GM06990 (cell line): ENCODE results near the gene ARPC1B.
A peak's percentile ranks its signal among the peaks of the same experiment; 100 is the strongest.

ENCODE experiments used
- DNase-seq: peaks from one replicate; pipeline ENCODE4 v3.0.0-alpha.2; 2011; ENCODE audit not compliant: insufficient read length; ENCODE audit errors: extremely low read depth
- H3K27me3 ChIP-seq: replicated peaks from 2 replicates; pipeline ENCODE4 v1.6.0; 2011; ENCODE audit warnings: low read length; ENCODE audit not compliant: control insufficient read depth, insufficient read depth
- H3K36me3 ChIP-seq: 2 replicates; pipeline ENCODE4 v1.5.1; 2011; ENCODE audit warnings: low read length; ENCODE audit not compliant: control insufficient read depth, insufficient read depth
- H3K4me3 ChIP-seq: replicated peaks from 2 replicates; pipeline ENCODE4 v1.5.1; 2011; ENCODE audit warnings: low read depth, mild to moderate bottlenecking, control low read depth, low read length
- CTCF ChIP-seq: IDR thresholded peaks from 2 replicates; pipeline ENCODE4 v1.5.1; 2011; ENCODE audit warnings: low read length, control low read depth, mild to moderate bottlenecking, inconsistent platforms; ENCODE audit not compliant: insufficient read depth, poor library complexity, severe bottlenecking

Gene ARPC1B

DNA sequence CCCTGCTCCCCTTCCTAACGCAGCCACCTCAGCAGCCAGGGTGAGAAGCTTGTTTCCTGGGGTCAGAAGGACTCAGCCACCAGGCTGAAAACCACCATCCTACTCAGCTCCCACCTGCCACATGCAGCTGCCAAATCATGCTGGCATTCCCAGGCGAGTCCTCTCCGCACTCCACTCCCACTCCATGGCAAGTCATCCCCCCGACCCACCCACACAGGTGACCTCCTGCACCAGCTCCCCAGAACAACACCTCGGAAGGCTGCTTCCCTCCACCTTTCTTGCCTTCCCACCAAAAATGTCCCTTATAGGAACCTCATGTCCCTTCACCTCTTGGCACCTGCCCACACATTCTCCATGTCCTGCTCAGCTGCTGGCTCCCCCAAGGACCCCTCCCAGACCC lies 29.2 kb downstream of the ARPC1B start:
- no peak for DNase-seq
- Histone ChIP-seq H3K27me3 (no peaks in the 10 kb centered on the region), H3K36me3 (peaks cover 40% of the 10 kb centered on the region), H3K4me3 (no peak overlapping the region)
- no peak for TF ChIP-seq CTCF

- TF ChIP-seq CTCF: no peak
- DNase-seq: no peak
- Histone ChIP-seq H3K27me3 (no peaks in the 10 kb centered on the region), H3K36me3 (peaks cover 35% of the 10 kb centered on the region), H3K4me3 (no peak overlapping the region)
Observed at GRCh38 chr7:99404235-99404976, 29.9 kb downstream of the ARPC1B start.

DNA sequence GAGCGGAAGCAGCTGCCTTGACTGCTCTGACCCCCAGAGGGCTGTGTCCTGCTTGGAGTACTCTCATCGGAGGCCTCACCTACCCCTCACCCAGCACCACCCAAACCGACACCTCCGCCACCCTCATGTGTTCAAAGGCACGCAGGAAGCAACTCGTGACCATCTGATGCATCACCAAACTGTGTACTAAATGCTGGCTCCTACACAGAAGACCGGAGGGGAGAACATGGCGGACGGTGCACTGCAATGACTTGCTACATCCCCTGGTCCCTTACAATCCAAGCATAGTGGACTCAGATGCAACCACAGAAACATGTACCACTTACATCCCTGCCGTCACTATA lies 30.4 kb downstream of the ARPC1B start:
- H3K36me3 ChIP-seq: peaks cover 29% of the 10 kb centered on the region
- no peak for TF ChIP-seq CTCF
- no peak overlapping the region for H3K4me3 ChIP-seq
- no peaks in the 10 kb centered on the region for H3K27me3 ChIP-seq
- no peak for DNase-seq

- H3K4me3 ChIP-seq: peak overlapping the region; percentile 87
- DNase-seq: no peak
- peaks cover 22% of the 10 kb centered on the region for H3K36me3 ChIP-seq
- H3K27me3 ChIP-seq: no peaks in the 10 kb centered on the region
- peak; percentile 16 for TF ChIP-seq CTCF
Observed at GRCh38 chr7:99406557-99406956, 32.0 kb downstream of the ARPC1B start.

DNA sequence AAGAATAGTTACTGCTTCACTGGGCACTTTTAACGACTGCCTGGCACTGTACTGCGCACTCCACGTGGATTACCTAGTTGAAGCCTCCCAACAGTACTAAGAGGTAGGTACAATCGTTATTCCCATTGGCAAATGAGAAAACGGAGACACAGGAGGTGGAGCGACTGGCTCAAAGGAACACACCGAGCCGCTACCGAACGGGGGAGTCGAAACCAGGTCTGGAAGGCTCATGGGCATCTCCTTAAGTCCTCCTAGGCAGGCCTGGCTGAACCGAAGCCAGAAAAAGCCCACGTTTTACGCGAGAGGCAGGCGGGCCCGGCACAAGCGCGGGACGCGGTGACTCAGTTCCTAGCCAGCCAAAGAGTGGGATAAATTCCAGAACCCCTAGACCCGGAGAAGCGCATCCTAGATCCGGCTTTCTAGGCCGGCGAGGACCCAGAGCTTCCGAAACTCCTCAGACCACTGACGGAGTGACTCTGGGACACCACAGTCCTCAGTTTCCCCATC lies 33.4 kb downstream of the ARPC1B start:
- no peak for TF ChIP-seq CTCF
- no peaks in the 10 kb centered on the region for H3K27me3 ChIP-seq
- H3K36me3 ChIP-seq: peaks cover 20% of the 10 kb centered on the region
- DNase-seq: no peak
- peak overlapping the region; percentile 87 for H3K4me3 ChIP-seq
